Renal cortex interstitium (tissue), 11 donors: ENCODE measurements around the gene NRCAM. TPM values are rescaled to one million over a fixed set of nuclear protein-coding genes. Genes with fewer than 3 reads are reported as not detected.

Experiments used
- DNase-seq, 11 donors: peaks; one replicate each; pipeline ENCODE4 v3.0.0-alpha.2; 2013; ENCODE audit warnings: low read depth in 9 of 11, low spot score in 4 of 11; ENCODE audit errors: extremely low read depth in 1 of 11
- polyA plus RNA-seq, 3 donors: library from polyadenylated mRNA; unstranded; fragments of 120-200 nt; gene quantifications; one replicate each; pipeline ENCODE4 v1.2.1, GENCODE V29; 2013; ENCODE audit not compliant: insufficient read length in 3 of 3

The NRCAM gene
- polyA plus RNA-seq, 3 donors = 17.3 to 22.9 (median 20.0) TPM

DNA sequence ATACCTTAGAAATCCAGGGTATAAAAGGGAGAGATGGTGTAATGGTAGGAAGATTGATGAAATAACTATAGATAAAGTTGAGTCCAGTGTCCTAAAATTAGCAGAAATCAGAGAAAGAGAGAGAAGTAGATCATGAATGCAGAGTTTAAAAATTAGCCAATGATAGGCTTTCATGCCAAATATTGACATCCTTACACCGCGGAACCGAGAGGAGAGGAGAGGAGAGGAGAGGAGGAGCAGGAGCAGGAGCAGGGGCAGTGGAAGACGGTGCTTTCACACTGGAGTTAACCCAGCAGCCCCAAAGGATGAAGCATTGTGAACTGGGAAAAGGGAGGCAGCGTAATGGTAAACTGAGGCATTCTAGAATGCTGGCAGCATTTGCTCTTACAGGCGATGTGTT lies 291.9 kb downstream of the NRCAM start:
- no peak for DNase-seq

DNA sequence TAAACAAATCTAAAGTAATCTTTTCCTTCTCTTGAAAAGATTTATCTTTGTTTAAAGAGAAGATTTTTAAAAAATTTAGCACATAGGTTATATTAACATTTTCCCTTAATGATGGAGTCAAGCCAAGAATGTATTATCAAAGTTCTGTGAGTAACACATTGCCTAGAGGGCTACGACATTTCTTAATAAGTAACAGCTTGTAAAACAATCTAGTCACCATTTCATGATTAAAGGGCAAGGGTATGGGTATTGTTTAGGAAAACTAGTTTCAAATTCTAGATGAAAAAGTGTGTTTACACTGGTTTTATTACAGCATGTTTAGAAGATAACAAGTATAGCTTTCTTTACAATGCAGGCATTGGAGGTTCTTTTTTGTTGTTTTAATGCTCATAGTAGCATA lies 297.5 kb downstream of the NRCAM start:
- DNase-seq = no peak

DNA sequence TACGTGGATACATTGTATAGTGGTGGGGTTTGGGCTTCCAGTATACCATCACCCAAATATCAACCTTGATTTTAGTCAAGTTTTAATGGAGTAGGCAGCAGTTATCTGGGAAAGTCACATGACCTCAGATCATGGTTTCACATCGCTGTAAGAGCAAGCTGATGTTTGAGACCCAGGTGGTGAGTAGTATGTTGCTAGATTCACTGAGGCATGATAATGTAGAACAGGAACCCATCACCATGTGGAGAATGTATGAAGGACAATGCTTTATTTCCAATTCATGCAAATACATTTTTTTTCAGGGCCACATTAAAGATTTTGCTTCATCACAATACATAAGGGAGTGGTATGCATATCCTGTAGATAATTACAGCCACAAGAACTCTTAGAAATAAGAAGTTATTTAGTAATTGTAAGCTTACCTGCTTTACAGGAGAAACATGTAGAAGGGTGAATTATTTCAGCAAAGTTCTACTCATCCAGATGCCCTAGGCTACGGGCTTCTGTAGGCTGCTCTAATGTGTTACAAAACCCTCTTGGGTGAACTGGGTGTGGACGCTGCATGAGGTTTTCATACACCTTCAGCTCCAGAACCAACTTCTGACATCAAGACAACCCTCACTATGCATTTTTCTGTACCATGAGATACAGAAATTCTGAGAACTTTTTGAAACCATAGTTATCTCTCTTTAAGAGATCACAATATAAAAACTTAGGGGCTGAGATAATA lies 298.5 kb downstream of the NRCAM start:
- DNase-seq = no peak

GRCh38 chr7:108156897-108157605 lies 299.2 kb downstream of the NRCAM start:
- DNase-seq = no peak

DNA sequence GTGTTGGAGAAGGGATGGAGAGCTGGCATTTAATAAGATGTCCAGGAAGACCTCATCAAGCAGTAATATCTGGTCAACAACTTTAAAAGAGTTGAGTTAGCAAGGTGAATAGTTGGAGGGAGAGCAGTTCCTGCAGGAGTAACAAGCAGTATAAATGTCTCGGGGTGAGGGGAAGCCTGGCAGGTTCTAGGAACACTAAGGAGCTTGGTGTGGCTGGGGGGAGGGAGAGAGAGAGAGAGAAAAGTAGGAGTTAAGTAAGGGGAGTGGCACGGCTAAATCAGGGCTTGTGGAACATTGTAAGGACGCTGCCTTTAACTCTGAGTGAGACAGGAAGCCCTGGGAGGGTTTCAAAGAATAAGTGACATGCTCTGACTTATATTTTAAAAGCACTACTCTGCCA lies 304.0 kb downstream of the NRCAM start:
- DNase-seq = no peak

DNA sequence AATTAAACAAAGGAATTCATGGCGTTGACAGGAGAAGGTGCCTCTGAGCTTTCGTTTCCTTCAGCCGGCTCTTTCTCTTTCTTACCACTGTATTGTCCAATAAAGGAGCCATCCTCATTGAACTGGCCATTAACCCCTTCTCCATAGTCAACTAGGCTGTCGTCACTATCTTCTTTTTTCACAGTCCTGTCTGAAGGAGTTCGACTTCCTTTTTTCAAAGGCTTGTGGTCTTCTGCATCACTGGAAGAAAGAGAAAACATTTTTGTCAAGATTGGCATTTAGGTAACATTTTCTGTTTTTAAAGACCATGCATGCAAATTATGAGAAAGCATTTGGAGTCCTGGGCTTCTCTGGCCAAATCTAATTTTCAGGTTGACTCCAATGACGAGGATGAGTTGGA lies 306.3 kb downstream of the NRCAM start:
- DNase-seq = no peak

GRCh38 chr7:108149119-108149518 lies 307.1 kb downstream of the NRCAM start:
- no peak for DNase-seq

- DNase-seq = no peak
These were observed 309.1 kb downstream of the NRCAM start for GRCh38 chr7:108147031-108147563.

GRCh38 chr7:108146070-108146842 lies 310.0 kb downstream of the NRCAM start:
- DNase-seq = peak; percentile 59 to 86 (median 69)

- no peak for DNase-seq
These were observed 310.8 kb downstream of the NRCAM start for GRCh38 chr7:108145401-108145800.

GRCh38 chr7:108144931-108145330 lies 311.3 kb downstream of the NRCAM start:
- no peak for DNase-seq

DNA sequence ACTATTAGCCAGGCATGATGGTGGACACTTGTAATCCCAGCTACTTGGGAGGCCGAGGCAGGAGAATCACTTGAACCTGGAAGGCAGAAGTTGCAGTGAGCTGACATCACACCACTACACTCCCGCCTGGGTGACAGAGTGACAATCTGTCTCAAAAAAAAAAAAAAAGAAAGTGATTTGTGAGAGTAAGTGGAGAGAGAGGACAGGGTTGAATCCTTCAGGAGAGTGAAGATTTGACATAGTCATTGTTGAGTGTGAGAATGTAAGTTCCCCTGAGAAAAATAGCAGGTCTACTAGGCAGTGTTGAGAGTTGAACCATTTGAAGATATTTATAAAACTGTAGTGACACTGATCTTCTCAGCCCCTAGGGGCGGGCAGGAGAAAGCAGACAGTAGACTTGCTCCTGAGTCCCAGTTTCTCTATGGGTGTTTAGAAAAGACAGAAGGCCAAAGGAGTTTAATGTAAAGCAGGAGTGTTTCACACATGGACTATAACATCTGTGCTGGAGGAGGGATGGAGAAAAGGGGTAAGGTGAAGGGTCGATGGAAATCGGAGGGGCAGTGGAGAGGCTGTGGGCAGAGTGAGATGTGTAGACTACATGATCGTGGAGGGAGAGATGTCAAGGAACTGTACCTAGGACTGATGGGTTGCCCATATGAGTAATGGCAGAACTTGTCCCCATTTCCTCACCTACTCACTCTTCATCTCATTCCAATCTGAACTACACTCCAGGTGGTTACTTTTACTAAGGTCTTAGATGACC lies 312.4 kb downstream of the NRCAM start:
- DNase-seq = no peak

DNA sequence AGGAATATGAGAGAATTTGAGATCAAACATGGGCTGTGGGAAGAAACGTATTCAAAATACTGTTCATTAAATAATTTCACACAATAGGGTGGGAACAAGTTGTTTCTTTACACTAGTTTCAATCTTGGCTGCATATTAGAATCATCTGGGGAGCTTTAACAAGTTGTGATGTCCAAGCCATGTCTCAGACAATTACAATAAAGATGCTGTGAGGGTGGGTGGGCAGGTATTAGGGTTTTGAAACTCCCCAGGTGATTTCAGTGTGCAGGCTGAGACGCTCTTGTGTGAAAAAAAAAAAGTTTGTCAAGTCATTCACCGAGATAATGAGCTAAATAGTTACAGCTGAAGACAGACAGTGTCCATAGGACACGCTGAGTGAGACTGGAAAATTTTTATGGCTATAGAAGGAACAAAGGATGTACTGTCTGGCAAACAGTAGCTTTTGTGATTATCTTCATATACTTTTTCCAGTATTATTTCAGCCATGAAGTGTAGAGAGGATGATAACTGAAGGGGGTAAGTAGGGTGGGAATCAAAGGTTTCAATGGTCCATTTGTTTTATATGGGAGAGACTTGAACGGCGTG lies 313.5 kb downstream of the NRCAM start:
- DNase-seq = no peak

DNA sequence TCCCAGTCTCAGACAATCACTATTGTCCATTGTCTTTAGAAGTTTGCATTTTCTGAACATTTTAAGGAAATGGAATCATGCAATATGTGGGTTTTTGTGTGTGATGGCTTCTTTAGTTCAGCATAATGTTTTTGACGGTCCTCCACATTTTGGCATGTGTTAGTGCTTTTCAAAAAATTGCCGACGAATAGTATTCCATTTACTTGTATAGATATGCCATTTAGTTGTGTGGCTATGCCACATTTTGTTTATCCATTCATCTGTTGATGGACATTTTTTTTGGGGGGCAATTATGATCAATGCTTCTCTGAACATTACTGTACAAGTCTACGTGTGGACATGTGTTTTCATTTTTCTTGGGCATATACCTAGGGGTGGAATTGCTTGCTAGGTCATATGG lies 314.1 kb downstream of the NRCAM start:
- DNase-seq = no peak

- no peak for DNase-seq
These were observed 315.6 kb downstream of the NRCAM start for GRCh38 chr7:108140671-108141070.

- no peak for DNase-seq
These were observed 317.3 kb downstream of the NRCAM start for GRCh38 chr7:108138911-108139310.

GRCh38 chr7:108137993-108138392 lies 318.2 kb downstream of the NRCAM start:
- no peak for DNase-seq

DNA sequence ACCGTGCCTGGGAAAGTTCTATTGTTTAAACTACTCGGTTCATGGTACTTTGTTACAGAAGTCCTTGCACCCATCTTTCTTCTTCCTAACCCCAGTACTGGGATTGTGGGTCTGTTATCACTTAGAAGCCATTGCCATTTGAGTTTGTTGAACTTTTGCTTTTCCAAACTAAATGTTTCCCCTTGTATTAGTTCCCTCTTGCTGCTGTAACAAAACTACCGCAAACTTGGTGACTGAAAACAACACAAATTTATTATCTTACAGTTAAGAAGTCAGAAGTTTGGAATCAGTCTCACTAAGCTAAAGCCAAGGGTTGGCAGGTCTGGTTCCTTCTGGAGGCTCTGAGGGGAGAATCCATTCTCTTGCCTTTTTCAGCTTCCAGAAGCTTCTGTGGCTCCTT lies 319.2 kb downstream of the NRCAM start:
- no peak for DNase-seq

DNA sequence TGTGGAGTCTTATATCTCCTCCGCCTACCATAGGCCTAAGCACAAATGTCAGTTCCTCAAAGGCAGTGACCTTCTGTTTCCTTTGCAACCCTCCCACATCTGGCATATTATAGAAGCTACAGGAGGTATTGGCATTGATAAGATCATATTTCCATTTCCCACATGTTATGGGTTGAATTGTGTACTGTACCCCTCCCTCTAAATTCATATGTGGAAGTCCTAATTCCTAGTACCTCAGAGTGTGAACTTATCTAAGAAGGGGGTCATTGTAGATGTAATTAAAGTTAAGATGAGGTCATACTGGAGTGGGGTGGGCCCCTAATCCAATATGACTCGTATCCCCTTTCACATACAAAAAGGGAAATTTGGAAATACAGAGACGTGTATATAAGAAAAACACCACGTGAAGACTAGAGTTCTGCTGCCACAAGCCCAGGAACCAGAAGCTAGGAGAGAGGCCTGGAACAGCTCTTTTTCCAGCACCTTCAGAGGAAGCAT lies 320.0 kb downstream of the NRCAM start:
- DNase-seq = no peak
